ENCODE results near the gene UTS2R.

- no peak for TF ChIP-seq CTCF (IDR thresholded peaks at IDR 0.05)
- TF ChIP-seq POLR2A (IDR thresholded peaks at IDR 0.05), result no peak
Observed at GRCh38 chr17:82400830-82401229, 29.3 kb downstream of the UTS2R start.

Data from body of pancreas (tissue), 4 donors.